Activated T-helper 1 cell treated with anti-CD3 and anti-CD28 coated beads, Interleukin-12 subunit alpha, Interleukin-12 subunit beta, Interleukin-2, Interleukin-4 antibody, amounts not matched to agents 30 ng/mL and 10 ng/mL and 1 ng/mL, durations not matched to agents 14 hours and 24 hours and 36 hours (primary cell): Measurements from ENCODE around the gene CYP26C1. TPM values are rescaled to one million over a fixed set of nuclear protein-coding genes. Genes with fewer than 3 reads are reported as not detected.
A peak's percentile ranks its signal among the peaks of the same experiment; 100 is the strongest.

Experiments
- DNase-seq: peaks from one replicate; pipeline ENCODE4 v3.0.0; 2021; ENCODE audit warnings: low spot score
- H3K27ac Mint-ChIP-seq: one replicate; pipeline ENCODE4 v1.8.0; 2021; ENCODE audit warnings: mild to moderate bottlenecking, mixed read lengths
- H3K27me3 Mint-ChIP-seq: one replicate; pipeline ENCODE4 v1.8.0; 2022; ENCODE audit warnings: mild to moderate bottlenecking, moderate library complexity, mixed read lengths; ENCODE audit not compliant: insufficient read depth
- H3K36me3 Mint-ChIP-seq: one replicate; pipeline ENCODE4 v1.8.0; 2021; ENCODE audit warnings: low read depth, mixed read lengths
- H3K4me1 Mint-ChIP-seq: one replicate; pipeline ENCODE4 v1.8.0; 2021; ENCODE audit warnings: low read depth, mixed read lengths
- H3K4me3 Mint-ChIP-seq: one replicate; pipeline ENCODE4 v1.8.0; 2021; ENCODE audit warnings: mild to moderate bottlenecking, moderate library complexity, mixed read lengths
- H3K9me3 Mint-ChIP-seq: one replicate; pipeline ENCODE4 v1.8.0; 2021; ENCODE audit warnings: mixed read lengths
- intact Hi-C: fragments of 100-400 bp; cut with micrococcal nuclease; formaldehyde crosslinking; loops from one replicate; pipeline ENCODE4 v1.15.1; 2024
- total RNA-seq: library from RNA; stranded (reverse); gene quantifications from 2 replicates; pipeline ENCODE4 v1.2.3, GENCODE V29; 2022

The CYP26C1 gene
- total RNA-seq, 1 donor from 2014 or later, result not detected

GRCh38 chr10:93054486-93054885, 6.1 kb upstream of the CYP26C1 start:
- Mint-ChIP-seq H3K4me1 (no peaks in the 10 kb centered on the region), H3K27ac (no peak overlapping the region), H3K27me3 (peaks cover 10% of the 10 kb centered on the region), H3K36me3 (peaks cover 1% of the 10 kb centered on the region), H3K4me3 (no peak overlapping the region), H3K9me3 (no peaks in the 10 kb centered on the region)
- DNase-seq, result no peak
- intact Hi-C loops, result no loop called here

- Mint-ChIP-seq H3K4me3 (no peak overlapping the region), H3K27ac (no peak overlapping the region), H3K4me1 (peaks cover 9% of the 10 kb centered on the region), H3K9me3 (no peaks in the 10 kb centered on the region), H3K36me3 (peaks cover 5% of the 10 kb centered on the region), H3K27me3 (peaks cover 18% of the 10 kb centered on the region)
- no peak for DNase-seq
- intact Hi-C loops, result no loop called here
These were observed 2.5 kb upstream of the CYP26C1 start for GRCh38 chr10:93058139-93058538.

GRCh38 chr10:93060887-93061593, 442 bp downstream of the CYP26C1 start:
- intact Hi-C loops, result no loop called here
- Mint-ChIP-seq H3K27ac (no peak overlapping the region), H3K27me3 (peaks cover 40% of the 10 kb centered on the region), H3K4me1 (peaks cover 9% of the 10 kb centered on the region), H3K9me3 (no peaks in the 10 kb centered on the region), H3K4me3 (no peak overlapping the region), H3K36me3 (peaks cover 5% of the 10 kb centered on the region)
- no peak for DNase-seq

- H3K4me3 Mint-ChIP-seq, result peak overlapping the region; percentile 65
- H3K27me3 Mint-ChIP-seq, result peaks cover 46% of the 10 kb centered on the region
- no peak overlapping the region for H3K27ac Mint-ChIP-seq
- peaks cover 5% of the 10 kb centered on the region for H3K36me3 Mint-ChIP-seq
- H3K4me1 Mint-ChIP-seq, result peaks cover 11% of the 10 kb centered on the region
- no peak for DNase-seq
- H3K9me3 Mint-ChIP-seq, result no peaks in the 10 kb centered on the region
- intact Hi-C loops, result loop anchor here (1.0 kb wide), 1 partner anchor 13 kb away; no protein-coding TSS in a partner anchor
These were observed 1.3 kb downstream of the CYP26C1 start for GRCh38 chr10:93061594-93062513.

- H3K4me1 Mint-ChIP-seq, result peaks cover 16% of the 10 kb centered on the region
- peaks cover 54% of the 10 kb centered on the region for H3K27me3 Mint-ChIP-seq
- peak overlapping the region; percentile 65 for H3K4me3 Mint-ChIP-seq
- no peaks in the 10 kb centered on the region for H3K9me3 Mint-ChIP-seq
- peaks cover 5% of the 10 kb centered on the region for H3K36me3 Mint-ChIP-seq
- intact Hi-C loops, result loop anchor here (1.0 kb wide), 1 partner anchor 13 kb away; no protein-coding TSS in a partner anchor
- DNase-seq, result peak; percentile 28
- no peak overlapping the region for H3K27ac Mint-ChIP-seq
These were observed 2.0 kb downstream of the CYP26C1 start for GRCh38 chr10:93062514-93063143.

- H3K27ac Mint-ChIP-seq, result peak overlapping the region; percentile 25
- H3K9me3 Mint-ChIP-seq, result no peaks in the 10 kb centered on the region
- no peak for DNase-seq
- H3K27me3 Mint-ChIP-seq, result peaks cover 62% of the 10 kb centered on the region
- peaks cover 4% of the 10 kb centered on the region for H3K36me3 Mint-ChIP-seq
- intact Hi-C loops, result no loop called here
- H3K4me3 Mint-ChIP-seq, result peak overlapping the region; percentile 64
- peaks cover 16% of the 10 kb centered on the region for H3K4me1 Mint-ChIP-seq
These were observed 2.8 kb downstream of the CYP26C1 start for GRCh38 chr10:93063144-93063976.

GRCh38 chr10:93063977-93064660, 3.5 kb downstream of the CYP26C1 start:
- H3K27me3 Mint-ChIP-seq, result peaks cover 69% of the 10 kb centered on the region
- DNase-seq, result no peak

GRCh38 chr10:93064874-93065660, 4.5 kb downstream of the CYP26C1 start:
- Mint-ChIP-seq H3K36me3 (peaks cover under 1% of the 10 kb centered on the region), H3K27me3 (peaks cover 70% of the 10 kb centered on the region), H3K9me3 (no peaks in the 10 kb centered on the region), H3K4me3 (no peak overlapping the region), H3K27ac (no peak overlapping the region), H3K4me1 (peaks cover 20% of the 10 kb centered on the region)
- no peak for DNase-seq
- intact Hi-C loops, result no loop called here

More at GRCh38 chr10:93063977-93064660, 3.5 kb downstream of the CYP26C1 start:
- Mint-ChIP-seq H3K27ac (peak overlapping the region; percentile 25), H3K4me3 (no peak overlapping the region), H3K9me3 (no peaks in the 10 kb centered on the region), H3K36me3 (peaks cover 4% of the 10 kb centered on the region), H3K4me1 (peaks cover 20% of the 10 kb centered on the region)
- intact Hi-C loops, result no loop called here

- H3K36me3 Mint-ChIP-seq, result no peaks in the 10 kb centered on the region
- H3K27me3 Mint-ChIP-seq, result peaks cover 78% of the 10 kb centered on the region
- no peak for DNase-seq
- intact Hi-C loops, result no loop called here
- no peak overlapping the region for H3K4me3 Mint-ChIP-seq
- no peaks in the 10 kb centered on the region for H3K9me3 Mint-ChIP-seq
- no peak overlapping the region for H3K27ac Mint-ChIP-seq
- H3K4me1 Mint-ChIP-seq, result peaks cover 20% of the 10 kb centered on the region
These were observed 5.3 kb downstream of the CYP26C1 start for GRCh38 chr10:93065675-93066543.

GRCh38 chr10:93066544-93066913, 5.9 kb downstream of the CYP26C1 start:
- Mint-ChIP-seq H3K4me1 (peaks cover 20% of the 10 kb centered on the region), H3K36me3 (no peaks in the 10 kb centered on the region), H3K27ac (no peak overlapping the region), H3K27me3 (peaks cover 80% of the 10 kb centered on the region), H3K9me3 (no peaks in the 10 kb centered on the region), H3K4me3 (no peak overlapping the region)
- intact Hi-C loops, result no loop called here
- DNase-seq, result no peak
